GM12892 (cell line): ENCODE measurements around the gene RWDD4.
"Not testable (repeated sequence)": the region's sequence is repeated elsewhere in the genome, so short reads cannot be mapped to it uniquely, and the experiment has no call there.

Experiments
- DNase-seq: peaks from one replicate; pipeline ENCODE4 v3.0.0; 2011; ENCODE audit not compliant: insufficient read length
- FAIRE-seq: peaks from 2 replicates; lab custom pipeline; 2011; peaks lifted over from hg19 to GRCh38; lab: Jason Lieb, UNC
- POLR2A ChIP-seq: IDR thresholded peaks from 2 replicates; pipeline ENCODE4 v1.6.1; 2011; ENCODE audit warnings: low read depth, low read length, control low read depth
- POLR2AphosphoS5 ChIP-seq: IDR thresholded peaks from 2 replicates; pipeline ENCODE4 v1.6.1; 2011; ENCODE audit warnings: low read depth, low read length, control low read depth
- TAF1 ChIP-seq: IDR thresholded peaks from 2 replicates; pipeline ENCODE4 v1.6.1; 2011; ENCODE audit warnings: low read depth, mild to moderate bottlenecking, control low read depth, low read length, borderline replicate concordance

RWDD4 gene

GRCh38 chr4:183633476-183634400, 25.2 kb downstream of the RWDD4 start:
- TF ChIP-seq POLR2AphosphoS5 (no peak), TAF1 (no peak), POLR2A (no peak)
- DNase-seq (no peak), FAIRE-seq (no peak)

- no peak for FAIRE-seq
- no peak for TF ChIP-seq POLR2AphosphoS5
- TF ChIP-seq TAF1: no peak
- no peak for TF ChIP-seq POLR2A
- DNase-seq: no peak
Measured at GRCh38 chr4:183632689-183633088, 26.3 kb downstream of the RWDD4 start.

GRCh38 chr4:183631577-183632198, 27.3 kb downstream of the RWDD4 start:
- no peak for DNase-seq
- TF ChIP-seq POLR2A: no peak
- TF ChIP-seq TAF1: no peak
- no peak for TF ChIP-seq POLR2AphosphoS5
- FAIRE-seq: no peak

GRCh38 chr4:183627979-183628588, 30.9 kb downstream of the RWDD4 start:
- TF ChIP-seq TAF1 (no peak), POLR2A (no peak), POLR2AphosphoS5 (no peak)
- FAIRE-seq (no peak), DNase-seq (no peak)

GRCh38 chr4:183627286-183627685, 31.7 kb downstream of the RWDD4 start:
- not testable (repeated sequence) for FAIRE-seq, DNase-seq

- FAIRE-seq (no peak), DNase-seq (no peak)
- TF ChIP-seq TAF1 (no peak), POLR2AphosphoS5 (no peak), POLR2A (no peak)
Measured at GRCh38 chr4:183626168-183626567, 32.8 kb downstream of the RWDD4 start.

- TF ChIP-seq TAF1 (no peak), POLR2AphosphoS5 (no peak), POLR2A (no peak)
- no peak for DNase-seq
- FAIRE-seq: no peak
Measured at GRCh38 chr4:183624548-183624947, 34.4 kb downstream of the RWDD4 start.

- no peak for TF ChIP-seq POLR2AphosphoS5
- no peak for TF ChIP-seq POLR2A
- no peak for TF ChIP-seq TAF1
- DNase-seq (no peak), FAIRE-seq (no peak)
Measured at GRCh38 chr4:183621875-183622274, 37.1 kb downstream of the RWDD4 start.

- FAIRE-seq: no peak
- TF ChIP-seq TAF1: no peak
- DNase-seq: no peak
Measured at GRCh38 chr4:183620421-183620820, 38.6 kb downstream of the RWDD4 start.

GRCh38 chr4:183618681-183619080, 40.3 kb downstream of the RWDD4 start:
- FAIRE-seq: no peak
- TF ChIP-seq POLR2AphosphoS5 (no peak), POLR2A (no peak), TAF1 (no peak)
- no peak for DNase-seq

- FAIRE-seq (no peak), DNase-seq (no peak)
- TF ChIP-seq TAF1: no peak
Measured at GRCh38 chr4:183617075-183617474, 41.9 kb downstream of the RWDD4 start.

GRCh38 chr4:183612329-183613250, 46.4 kb downstream of the RWDD4 start:
- TF ChIP-seq TAF1 (no peak), POLR2A (no peak), POLR2AphosphoS5 (no peak)
- DNase-seq: no peak
- no peak for FAIRE-seq
